ENCODE measurements around the gene RIPK4.
"Not testable (repeated sequence)": the region's sequence is repeated elsewhere in the genome, so short reads cannot be mapped to it uniquely, and the experiment has no call there.

The RIPK4 gene

GRCh38 chr21:41794600-41794999 is 27.7 kb upstream of the RIPK4 start:
- DNase-seq: no peak

- DNase-seq: no peak
Observed at GRCh38 chr21:41792711-41793110, 25.9 kb upstream of the RIPK4 start.

- DNase-seq: no peak
Observed at GRCh38 chr21:41786509-41786987, 19.7 kb upstream of the RIPK4 start.

GRCh38 chr21:41785262-41785661 is 18.4 kb upstream of the RIPK4 start:
- DNase-seq: not testable (repeated sequence)

GRCh38 chr21:41784456-41785102 is 17.7 kb upstream of the RIPK4 start:
- no peak for DNase-seq

- DNase-seq: peak; percentile 30
Observed at GRCh38 chr21:41783476-41784180, 16.8 kb upstream of the RIPK4 start.

GRCh38 chr21:41781050-41781410 is 14.2 kb upstream of the RIPK4 start:
- no peak for DNase-seq

GRCh38 chr21:41780337-41781049 is 13.6 kb upstream of the RIPK4 start:
- no peak for DNase-seq

- no peak for DNase-seq
Observed at GRCh38 chr21:41779659-41780058, 12.8 kb upstream of the RIPK4 start.

GRCh38 chr21:41778930-41779600 is 12.2 kb upstream of the RIPK4 start:
- no peak for DNase-seq

GRCh38 chr21:41777951-41778815 is 11.3 kb upstream of the RIPK4 start:
- DNase-seq: no peak

- DNase-seq: no peak
Observed at GRCh38 chr21:41776778-41777177, 9.9 kb upstream of the RIPK4 start.

- DNase-seq: no peak
Observed at GRCh38 chr21:41775149-41775472, 8.3 kb upstream of the RIPK4 start.

GRCh38 chr21:41774467-41775148 is 7.8 kb upstream of the RIPK4 start:
- no peak for DNase-seq

GRCh38 chr21:41772351-41773080 is 5.7 kb upstream of the RIPK4 start:
- DNase-seq: no peak

- no peak for DNase-seq
Observed at GRCh38 chr21:41771625-41771945, 4.7 kb upstream of the RIPK4 start.

- no peak for DNase-seq
Observed at GRCh38 chr21:41770901-41771624, 4.2 kb upstream of the RIPK4 start.

GRCh38 chr21:41769933-41770332 is 3.1 kb upstream of the RIPK4 start:
- no peak for DNase-seq

- DNase-seq: no peak
Observed at GRCh38 chr21:41769521-41769920, 2.7 kb upstream of the RIPK4 start.

- no peak for DNase-seq
Observed at GRCh38 chr21:41769111-41769510, 2.3 kb upstream of the RIPK4 start.
